ENCODE results near the gene MLLT10.

Gene MLLT10

DNA sequence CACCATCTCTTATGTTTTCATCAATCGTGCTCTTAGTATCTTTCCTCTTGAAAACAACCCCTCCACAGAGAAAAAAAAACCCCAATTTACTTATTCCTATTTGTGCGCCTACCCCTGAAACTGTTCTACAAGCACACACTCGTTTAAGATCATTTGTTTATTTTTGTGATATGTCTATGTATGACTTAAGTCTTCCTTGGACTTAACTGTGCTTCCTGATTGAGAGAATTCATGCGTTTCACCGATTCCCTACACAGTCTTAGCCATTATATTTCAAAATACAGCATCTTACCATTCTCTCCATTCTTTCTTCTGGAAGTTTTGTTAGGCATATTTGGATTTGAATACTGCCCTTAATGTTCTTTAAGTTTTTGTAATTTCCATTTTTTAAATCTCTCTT lies 159.4 kb downstream of the MLLT10 start:
- TF ChIP-seq, protein P1, sequence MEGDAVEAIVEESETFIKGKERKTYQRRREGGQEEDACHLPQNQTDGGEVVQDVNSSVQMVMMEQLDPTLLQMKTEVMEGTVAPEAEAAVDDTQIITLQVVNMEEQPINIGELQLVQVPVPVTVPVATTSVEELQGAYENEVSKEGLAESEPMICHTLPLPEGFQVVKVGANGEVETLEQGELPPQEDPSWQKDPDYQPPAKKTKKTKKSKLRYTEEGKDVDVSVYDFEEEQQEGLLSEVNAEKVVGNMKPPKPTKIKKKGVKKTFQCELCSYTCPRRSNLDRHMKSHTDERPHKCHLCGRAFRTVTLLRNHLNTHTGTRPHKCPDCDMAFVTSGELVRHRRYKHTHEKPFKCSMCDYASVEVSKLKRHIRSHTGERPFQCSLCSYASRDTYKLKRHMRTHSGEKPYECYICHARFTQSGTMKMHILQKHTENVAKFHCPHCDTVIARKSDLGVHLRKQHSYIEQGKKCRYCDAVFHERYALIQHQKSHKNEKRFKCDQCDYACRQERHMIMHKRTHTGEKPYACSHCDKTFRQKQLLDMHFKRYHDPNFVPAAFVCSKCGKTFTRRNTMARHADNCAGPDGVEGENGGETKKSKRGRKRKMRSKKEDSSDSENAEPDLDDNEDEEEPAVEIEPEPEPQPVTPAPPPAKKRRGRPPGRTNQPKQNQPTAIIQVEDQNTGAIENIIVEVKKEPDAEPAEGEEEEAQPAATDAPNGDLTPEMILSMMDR (IDR thresholded peaks at IDR 0.05; ENCODE audit: control insufficient read depth, extremely low read depth, insufficient read depth) = no peak
- DNase-seq (ENCODE audit: low read depth) = no peak
- H3K4me3 ChIP-seq (ENCODE audit: low read depth, low read length) = no peak overlapping the region

DNA sequence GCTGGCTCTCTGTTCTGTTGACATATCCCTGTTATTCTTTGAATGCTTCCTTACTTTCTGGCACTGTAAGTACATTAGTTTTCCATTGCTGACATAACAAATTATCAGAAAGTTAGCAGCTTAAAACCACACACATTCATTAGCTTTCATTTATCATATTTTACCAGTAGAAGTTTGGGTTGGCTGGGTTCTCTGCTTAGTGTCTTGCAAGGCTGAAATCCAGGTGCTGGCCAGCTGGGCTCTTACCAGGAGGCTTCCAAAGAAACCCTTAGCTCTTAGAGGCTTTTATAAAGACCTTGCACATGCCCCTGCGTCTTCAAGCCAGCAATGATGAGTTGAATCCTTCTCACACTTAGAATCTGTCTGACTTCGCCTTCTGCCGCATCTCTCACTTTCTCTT lies 160.6 kb downstream of the MLLT10 start:
- TF ChIP-seq, protein P1 (IDR thresholded peaks at IDR 0.05; ENCODE audit: control insufficient read depth, extremely low read depth, insufficient read depth) = no peak
- no peak for DNase-seq (ENCODE audit: low read depth)
- H3K4me3 ChIP-seq (ENCODE audit: low read depth, low read length) = no peak overlapping the region

DNA sequence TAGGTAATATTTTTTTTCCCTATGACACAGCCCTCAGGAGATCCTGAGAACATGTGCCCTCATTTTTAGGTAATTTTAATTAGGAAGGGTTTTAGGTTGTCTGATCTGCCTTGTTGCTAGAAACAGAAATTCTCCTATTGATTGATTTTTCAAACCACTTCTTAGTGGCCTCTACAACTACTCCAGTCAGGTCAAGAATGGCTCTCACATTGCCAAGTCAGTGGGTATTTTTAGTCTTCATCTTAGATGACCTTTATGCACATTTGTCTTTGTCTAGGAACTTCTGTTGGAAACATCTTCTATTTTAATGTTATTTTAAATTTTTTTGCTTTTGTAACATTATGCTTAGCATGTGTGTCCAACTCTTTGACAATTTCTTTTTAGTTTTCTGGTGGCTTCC lies 162.3 kb downstream of the MLLT10 start:
- no peak overlapping the region for H3K4me3 ChIP-seq (ENCODE audit: low read depth, low read length)
- no peak for DNase-seq (ENCODE audit: low read depth)
- TF ChIP-seq, protein P1 (IDR thresholded peaks at IDR 0.05; ENCODE audit: control insufficient read depth, extremely low read depth, insufficient read depth) = no peak

DNA sequence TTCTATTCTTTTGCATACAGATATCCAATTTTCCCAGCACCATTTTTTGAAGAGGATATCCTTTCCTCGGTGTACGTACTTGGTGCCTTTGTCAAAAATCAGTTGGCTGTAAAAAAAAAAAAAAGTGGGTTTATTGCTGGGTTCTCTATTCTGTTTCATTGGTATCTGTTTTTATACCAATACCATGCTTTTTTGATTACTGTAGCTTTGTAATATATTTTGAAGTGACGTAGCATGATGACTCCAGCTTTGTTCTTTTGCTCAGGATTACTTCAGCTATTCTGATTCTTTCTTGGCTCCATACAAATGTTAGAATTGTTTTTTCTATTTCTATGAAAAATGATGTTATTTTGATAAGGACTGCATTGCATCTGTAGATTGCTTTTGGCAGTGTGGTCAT lies 165.5 kb downstream of the MLLT10 start:
- TF ChIP-seq, protein P1 (IDR thresholded peaks at IDR 0.05; ENCODE audit: control insufficient read depth, extremely low read depth, insufficient read depth) = no peak
- no peak overlapping the region for H3K4me3 ChIP-seq (ENCODE audit: low read depth, low read length)
- no peak for DNase-seq (ENCODE audit: low read depth)

DNA sequence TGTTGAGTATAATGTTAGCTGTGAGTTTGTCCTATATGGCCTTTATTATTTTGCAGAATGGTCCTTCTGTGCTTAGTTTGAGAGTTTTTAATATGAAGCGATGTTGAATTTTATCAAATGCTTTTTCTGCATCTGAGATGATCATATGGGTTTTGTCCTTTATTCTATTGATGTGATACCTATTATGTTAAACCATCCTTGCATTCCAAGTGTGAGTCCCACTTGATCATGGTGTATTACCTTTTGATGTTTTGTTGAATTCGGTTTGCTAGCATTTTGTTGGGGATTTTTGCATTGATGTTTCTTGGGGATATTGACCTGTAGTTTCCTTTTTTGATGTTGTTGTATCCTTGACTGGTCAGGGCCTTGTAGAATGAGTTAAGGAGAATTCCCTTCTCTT lies 166.4 kb downstream of the MLLT10 start:
- no peak for DNase-seq (ENCODE audit: low read depth)
- TF ChIP-seq, protein P1 (IDR thresholded peaks at IDR 0.05; ENCODE audit: control insufficient read depth, extremely low read depth, insufficient read depth) = no peak
- H3K4me3 ChIP-seq (ENCODE audit: low read depth, low read length) = no peak overlapping the region

DNA sequence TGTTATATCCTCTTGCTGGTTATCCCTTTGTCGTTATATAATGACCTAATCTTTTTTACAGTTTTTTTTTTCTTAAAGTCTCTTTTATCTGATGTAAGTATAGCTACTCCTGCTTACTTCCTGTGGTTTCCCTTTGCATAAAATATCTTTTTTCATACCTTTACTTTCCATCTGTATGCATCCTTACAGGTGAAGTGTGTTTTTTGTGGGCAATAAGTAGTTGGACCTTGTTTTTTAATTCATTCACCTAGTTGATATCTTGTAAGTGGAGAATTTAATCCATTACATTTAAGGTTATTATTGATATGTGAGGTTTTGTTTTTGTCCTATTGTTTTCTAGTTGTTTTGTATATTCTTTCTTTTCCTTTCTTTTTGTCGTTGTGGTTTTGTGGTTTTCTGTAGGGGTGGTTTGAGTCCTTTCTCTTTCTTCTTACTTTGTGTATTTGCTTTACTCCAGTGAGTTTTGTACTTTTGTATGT lies 168.6 kb downstream of the MLLT10 start:
- TF ChIP-seq, protein P1 (IDR thresholded peaks at IDR 0.05; ENCODE audit: control insufficient read depth, extremely low read depth, insufficient read depth) = no peak
- H3K4me3 ChIP-seq (ENCODE audit: low read depth, low read length) = no peak overlapping the region
- no peak for DNase-seq (ENCODE audit: low read depth)

DNA sequence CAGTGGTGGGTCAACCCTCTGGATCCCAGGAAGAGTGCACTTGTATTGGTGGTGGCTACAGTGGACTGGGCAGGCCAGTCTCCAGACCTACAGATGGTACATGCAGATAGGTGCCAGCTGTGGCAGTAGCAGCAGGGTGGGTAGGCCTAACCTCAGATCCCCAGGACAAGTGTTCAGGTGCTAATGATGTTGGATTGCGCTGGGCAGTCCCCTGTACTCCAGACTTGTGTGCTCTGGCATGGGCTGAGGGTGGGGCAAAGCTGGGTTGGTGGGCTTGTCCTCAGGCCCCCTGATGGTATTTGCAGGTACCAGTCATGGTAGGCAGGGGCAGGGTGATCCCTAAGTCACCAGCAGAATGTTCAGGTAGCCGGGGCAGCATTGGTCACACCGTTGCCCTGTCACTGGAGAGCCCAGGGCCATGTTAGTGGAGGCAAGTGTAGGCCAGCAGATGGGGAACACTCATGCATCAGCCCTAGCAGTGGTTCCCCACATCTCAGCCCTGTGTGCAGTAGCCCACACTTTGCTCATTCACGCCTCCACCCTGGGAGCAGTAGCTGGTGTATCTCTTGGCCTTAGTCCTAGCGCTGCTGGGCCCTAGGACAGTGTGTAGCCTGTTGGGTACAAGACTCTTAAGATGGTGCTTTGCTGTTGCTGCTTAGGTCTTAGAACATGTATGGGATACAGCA lies 171.3 kb downstream of the MLLT10 start:
- TF ChIP-seq, protein P1 (IDR thresholded peaks at IDR 0.05; ENCODE audit: control insufficient read depth, extremely low read depth, insufficient read depth) = no peak
- no peak overlapping the region for H3K4me3 ChIP-seq (ENCODE audit: low read depth, low read length)
- DNase-seq (ENCODE audit: low read depth) = no peak

All from LNCaP clone FGC (cell line).